Activated effector memory CD4-positive, alpha-beta T cell treated with anti-CD3 and anti-CD28 coated beads, Interleukin-2, amount 50 U/mL, for 16 hours (primary cell): Measurements from ENCODE around the gene TSPAN12.
"Not testable (repeated sequence)": the region's sequence is repeated elsewhere in the genome, so short reads cannot be mapped to it uniquely, and the experiment has no call there.

Experiments used
- DNase-seq: peaks from one replicate; pipeline ENCODE4 v3.0.0-alpha.2; 2020

The TSPAN12 gene

GRCh38 chr7:120805636-120806388 is 52.1 kb downstream of the TSPAN12 start:
- peak; percentile 73 for DNase-seq

GRCh38 chr7:120802751-120803150 is 55.2 kb downstream of the TSPAN12 start:
- no peak for DNase-seq

- no peak for DNase-seq
Observed at GRCh38 chr7:120799813-120800475, 58.0 kb downstream of the TSPAN12 start.

- DNase-seq = no peak
Observed at GRCh38 chr7:120799147-120799546, 58.8 kb downstream of the TSPAN12 start.

- DNase-seq = no peak
Observed at GRCh38 chr7:120797026-120797645, 60.8 kb downstream of the TSPAN12 start.

- no peak for DNase-seq
Observed at GRCh38 chr7:120794106-120794729, 63.7 kb downstream of the TSPAN12 start.

- no peak for DNase-seq
Observed at GRCh38 chr7:120793213-120793936, 64.6 kb downstream of the TSPAN12 start.

GRCh38 chr7:120792861-120793130 is 65.1 kb downstream of the TSPAN12 start:
- DNase-seq = no peak

- peak; percentile 87 for DNase-seq
Observed at GRCh38 chr7:120792091-120792860, 65.7 kb downstream of the TSPAN12 start.

- no peak for DNase-seq
Observed at GRCh38 chr7:120785095-120785494, 72.8 kb downstream of the TSPAN12 start.

GRCh38 chr7:120783721-120784120 is 74.2 kb downstream of the TSPAN12 start:
- no peak for DNase-seq

GRCh38 chr7:120783273-120783672 is 74.7 kb downstream of the TSPAN12 start:
- DNase-seq = no peak

- not testable (repeated sequence) for DNase-seq
Observed at GRCh38 chr7:120781924-120782323, 76.0 kb downstream of the TSPAN12 start.

GRCh38 chr7:120780938-120781337 is 77.0 kb downstream of the TSPAN12 start:
- DNase-seq = no peak

GRCh38 chr7:120780451-120780850 is 77.5 kb downstream of the TSPAN12 start:
- not testable (repeated sequence) for DNase-seq

GRCh38 chr7:120779078-120779477 is 78.9 kb downstream of the TSPAN12 start:
- not testable (repeated sequence) for DNase-seq

- no peak for DNase-seq
Observed at GRCh38 chr7:120775755-120776154, 82.2 kb downstream of the TSPAN12 start.

- DNase-seq = no peak
Observed at GRCh38 chr7:120774481-120774880, 83.5 kb downstream of the TSPAN12 start.

- no peak for DNase-seq
Observed at GRCh38 chr7:120770206-120770605, 87.7 kb downstream of the TSPAN12 start.

- no peak for DNase-seq
Observed at GRCh38 chr7:120760851-120761250, 97.1 kb downstream of the TSPAN12 start.

- DNase-seq = no peak
Observed at GRCh38 chr7:120760050-120760449, 97.9 kb downstream of the TSPAN12 start.

GRCh38 chr7:120743128-120743527 is 114.8 kb downstream of the TSPAN12 start:
- DNase-seq = no peak
